ENCODE measurements around the gene LRFN2.

LRFN2 gene

DNA sequence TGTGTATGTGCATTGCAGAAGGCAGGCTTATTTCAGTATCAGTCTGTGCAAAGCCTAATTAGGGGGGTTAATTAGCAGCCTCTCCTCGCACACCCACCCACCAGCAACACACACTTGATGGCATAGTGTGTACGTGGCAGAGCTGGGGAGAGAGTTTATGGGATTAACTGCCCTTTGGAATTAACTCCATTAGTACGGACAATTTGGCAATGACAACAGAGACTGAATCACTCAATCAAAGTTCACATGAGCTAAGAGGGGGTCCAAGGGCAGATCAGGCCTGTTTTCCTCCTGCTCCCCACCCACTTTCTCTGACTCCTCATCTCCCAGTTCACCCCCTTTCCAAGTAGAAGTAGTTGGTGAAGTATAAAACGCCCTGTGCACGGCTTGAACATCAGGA is 69.5 kb downstream of the LRFN2 start:
- DNase-seq (ENCODE audit: low spot score) = no peak

DNA sequence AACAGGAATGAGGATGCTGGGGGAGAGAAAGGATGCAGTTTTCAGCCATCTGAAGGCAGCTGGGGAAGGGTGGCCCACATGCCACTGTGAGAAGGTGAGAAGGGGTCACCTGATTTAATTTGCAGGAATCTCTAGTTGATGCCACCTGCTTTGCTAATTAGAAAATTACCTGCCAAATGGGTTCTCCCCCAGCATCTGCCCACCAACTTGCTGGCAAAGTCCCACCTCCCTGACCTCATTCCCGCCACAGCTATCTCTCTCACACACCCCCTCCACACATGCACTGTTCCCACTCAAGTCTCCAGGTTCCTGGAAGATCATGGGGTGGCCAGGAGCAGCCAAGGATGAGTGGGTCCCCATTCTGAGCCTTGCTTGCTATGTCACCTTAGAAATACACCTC is 70.7 kb downstream of the LRFN2 start:
- no peak for DNase-seq (ENCODE audit: low spot score)

- DNase-seq (ENCODE audit: low spot score) = no peak
These were observed 74.8 kb downstream of the LRFN2 start for GRCh38 chr6:40512340-40512739.

DNA sequence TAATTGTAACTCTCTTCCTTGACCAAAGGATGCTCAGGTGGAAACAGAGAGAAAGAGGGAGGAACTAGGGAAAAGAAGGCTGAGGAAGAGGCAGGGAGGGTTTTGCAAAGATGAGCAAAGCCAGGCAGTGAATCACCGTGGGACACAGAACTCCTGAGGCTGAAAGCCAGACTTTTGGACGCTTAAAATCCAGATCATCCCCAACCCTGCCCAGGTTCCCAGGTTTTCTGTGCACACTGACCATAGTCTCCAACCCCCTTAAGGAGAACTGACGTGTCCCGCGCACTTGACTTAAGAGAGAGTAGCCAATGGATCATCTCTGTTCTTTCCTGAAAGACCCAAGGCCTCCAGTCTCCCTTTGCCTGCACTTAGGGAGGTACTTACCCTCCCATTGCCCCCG is 75.3 kb downstream of the LRFN2 start:
- no peak for DNase-seq (ENCODE audit: low spot score)

GRCh38 chr6:40510442-40510841 is 76.7 kb downstream of the LRFN2 start:
- DNase-seq (ENCODE audit: low spot score) = no peak

DNA sequence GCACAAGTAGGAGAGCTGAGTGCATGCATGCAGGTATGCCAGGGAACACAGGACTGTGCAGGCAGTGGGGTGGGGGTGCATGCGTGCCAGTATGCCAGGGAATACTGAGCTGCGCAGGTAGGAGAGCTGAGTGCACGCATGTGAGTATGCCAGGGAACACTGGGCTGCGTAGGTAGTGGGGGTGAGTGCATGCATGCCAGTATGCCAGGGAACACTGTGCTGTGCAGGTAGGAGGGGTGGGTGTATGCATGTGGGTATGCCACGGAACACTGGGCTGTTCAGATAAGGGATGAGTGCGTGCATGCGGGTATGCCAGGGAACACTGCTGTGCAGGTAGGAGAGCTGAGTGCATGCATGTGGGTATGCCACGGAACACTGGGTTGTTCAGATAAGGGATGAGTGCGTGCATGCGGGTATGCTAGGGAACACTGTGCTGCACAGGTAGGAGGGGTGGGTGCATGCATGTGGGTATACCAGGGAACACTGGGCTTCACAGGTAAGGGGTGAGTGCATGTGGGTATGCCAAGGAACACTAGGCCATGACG is 77.4 kb downstream of the LRFN2 start:
- no peak for DNase-seq (ENCODE audit: low spot score)

DNA sequence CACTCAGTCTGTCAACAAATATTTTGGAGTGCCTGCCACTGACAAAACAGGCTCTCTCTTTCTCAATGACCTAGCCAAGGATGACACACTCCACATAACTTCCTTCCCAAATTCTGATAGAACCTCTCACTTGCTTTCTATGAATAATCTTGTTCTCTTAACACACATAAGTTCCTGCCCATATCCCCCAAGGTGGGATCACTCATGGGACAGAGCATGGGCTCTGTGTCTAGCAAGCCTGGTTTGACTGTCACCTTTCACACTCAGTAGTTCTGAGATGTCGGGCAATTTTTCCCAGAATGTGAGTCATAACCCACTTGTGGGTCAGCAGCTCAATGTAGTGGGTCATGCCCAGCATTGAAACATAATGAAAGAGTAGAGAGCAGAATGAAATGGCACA is 78.1 kb downstream of the LRFN2 start:
- no peak for DNase-seq (ENCODE audit: low spot score)

GRCh38 chr6:40506954-40507353 is 80.2 kb downstream of the LRFN2 start:
- no peak for DNase-seq (ENCODE audit: low spot score)

GRCh38 chr6:40505191-40505810 is 81.9 kb downstream of the LRFN2 start:
- DNase-seq (ENCODE audit: low spot score) = no peak

DNA sequence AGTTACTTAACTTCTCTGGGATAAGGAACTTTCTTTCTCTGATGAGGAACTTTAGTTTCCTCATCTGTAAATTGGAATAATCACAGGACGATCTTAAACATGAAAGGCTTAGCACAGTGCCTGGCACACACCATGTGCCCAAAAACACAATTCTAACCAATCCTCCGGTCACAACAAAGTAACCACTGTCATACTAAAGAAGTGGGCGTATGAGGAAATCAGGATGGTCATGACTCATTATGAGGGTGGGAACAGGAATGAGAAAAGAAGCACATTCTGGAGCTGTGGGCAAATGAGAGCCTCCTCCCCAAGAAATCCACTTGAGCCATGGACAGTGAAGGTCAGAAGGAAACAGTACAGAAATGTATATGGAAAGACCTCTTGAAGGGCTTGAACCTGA is 82.9 kb downstream of the LRFN2 start:
- no peak for DNase-seq (ENCODE audit: low spot score)

DNA sequence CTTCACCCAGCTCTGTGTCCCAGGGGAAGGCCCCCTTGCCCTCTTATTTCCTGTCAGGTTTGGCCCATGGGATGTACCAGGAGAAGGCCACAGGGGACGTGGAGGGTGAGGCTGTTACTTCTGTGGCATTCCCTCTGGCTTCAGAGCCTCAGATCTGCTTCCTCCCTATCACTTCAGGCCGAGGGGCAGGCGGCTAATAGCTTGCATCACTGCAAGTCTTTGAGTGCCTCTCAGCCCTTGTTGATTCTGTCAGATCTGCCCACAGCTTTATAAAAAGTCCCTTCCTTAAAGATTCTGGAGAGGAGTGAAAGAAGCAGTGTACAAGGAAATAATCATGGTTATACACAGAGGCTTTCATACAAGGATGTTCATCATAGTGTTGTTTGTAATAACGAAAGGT is 86.9 kb downstream of the LRFN2 start:
- DNase-seq (ENCODE audit: low spot score) = no peak

DNA sequence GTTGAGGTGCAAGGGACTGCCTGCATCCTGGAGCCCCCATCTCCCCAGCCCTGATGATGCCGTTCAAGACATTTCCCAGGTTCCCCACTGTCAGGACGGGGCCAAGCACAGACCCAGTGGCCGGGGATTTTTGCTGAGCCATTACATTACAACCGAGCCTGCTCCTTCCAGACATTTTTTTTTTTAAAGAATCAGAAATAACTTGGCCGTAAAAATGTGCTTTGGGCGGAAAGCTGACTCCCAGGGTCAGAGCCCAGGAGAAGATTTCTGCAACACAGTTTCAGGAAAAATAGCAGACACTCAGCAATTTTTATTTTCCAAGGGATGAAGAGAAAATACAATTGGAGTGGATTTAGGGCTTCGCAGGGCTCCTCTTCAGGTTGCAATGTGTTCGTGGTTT is 87.9 kb downstream of the LRFN2 start:
- no peak for DNase-seq (ENCODE audit: low spot score)

GRCh38 chr6:40498148-40498547 is 89.0 kb downstream of the LRFN2 start:
- no peak for DNase-seq (ENCODE audit: low spot score)

DNA sequence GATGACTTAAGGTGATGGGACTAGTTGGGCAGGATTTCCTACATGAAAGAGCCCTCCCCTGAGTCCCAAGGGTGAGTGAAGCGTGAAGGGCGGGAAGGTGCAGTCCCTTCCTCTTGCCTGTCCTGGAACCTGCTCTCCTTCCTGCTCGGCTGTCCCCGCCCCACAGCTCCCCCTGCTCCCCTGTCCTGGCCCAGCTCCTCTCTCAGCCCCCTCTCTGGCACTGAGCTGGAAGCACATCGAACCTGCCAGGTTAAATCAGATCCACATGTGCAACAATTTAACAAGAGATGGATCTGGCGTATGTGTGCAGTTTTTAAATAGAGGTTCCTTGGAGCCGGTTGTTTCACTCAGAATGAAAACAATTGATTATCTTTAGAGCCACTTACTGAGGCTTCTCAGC is 95.0 kb downstream of the LRFN2 start:
- DNase-seq (ENCODE audit: low spot score) = no peak

DNA sequence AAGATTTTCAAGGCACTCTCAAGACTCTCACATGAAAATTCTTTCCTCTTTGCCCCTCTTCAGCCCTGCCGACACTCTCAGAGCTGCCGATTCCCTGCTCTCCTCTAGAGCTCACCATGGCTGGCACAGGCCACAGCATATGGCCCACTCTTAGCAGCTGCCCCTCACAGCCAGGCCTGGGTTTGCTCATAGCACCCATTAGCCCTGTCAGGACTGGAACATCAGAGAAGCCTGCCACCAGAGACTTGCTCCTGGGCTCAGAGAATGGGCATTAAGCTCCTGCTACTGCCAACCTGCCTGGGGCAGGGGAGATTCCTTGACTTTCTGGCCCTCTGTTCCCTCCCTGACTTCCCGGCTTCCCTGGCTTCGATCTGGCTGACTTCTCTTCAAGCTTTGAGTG is 96.7 kb downstream of the LRFN2 start:
- no peak for DNase-seq (ENCODE audit: low spot score)

- DNase-seq (ENCODE audit: low spot score) = no peak
These were observed 97.4 kb downstream of the LRFN2 start for GRCh38 chr6:40489798-40490197.

- no peak for DNase-seq (ENCODE audit: low spot score)
These were observed 100.6 kb downstream of the LRFN2 start for GRCh38 chr6:40486576-40486975.

GRCh38 chr6:40485795-40486194 is 101.4 kb downstream of the LRFN2 start:
- DNase-seq (ENCODE audit: low spot score) = no peak

- no peak for DNase-seq (ENCODE audit: low spot score)
These were observed 101.9 kb downstream of the LRFN2 start for GRCh38 chr6:40485300-40485699.

DNA sequence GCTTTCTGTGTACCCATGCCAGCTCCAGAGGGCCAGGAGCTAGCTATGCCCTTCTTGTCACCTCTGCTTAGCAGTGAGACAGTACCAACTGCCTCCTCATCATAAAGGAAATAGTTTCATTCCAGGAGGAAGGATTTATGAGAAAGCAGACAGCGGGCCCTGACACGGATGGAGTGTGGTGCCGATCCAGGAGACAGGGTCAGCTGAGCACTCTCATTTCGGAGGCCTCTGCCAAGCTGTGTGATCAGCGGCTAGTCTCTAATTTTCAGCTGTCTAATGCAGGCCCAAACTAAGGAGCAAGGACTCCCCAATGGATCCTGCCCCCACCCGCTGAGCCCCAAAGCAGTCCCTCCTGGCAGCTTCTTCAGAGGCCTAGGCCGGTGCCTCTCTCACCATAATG is 103.1 kb downstream of the LRFN2 start:
- DNase-seq (ENCODE audit: low spot score) = no peak

- DNase-seq (ENCODE audit: low spot score) = no peak
These were observed 104.6 kb downstream of the LRFN2 start for GRCh38 chr6:40482532-40482931.

DNA sequence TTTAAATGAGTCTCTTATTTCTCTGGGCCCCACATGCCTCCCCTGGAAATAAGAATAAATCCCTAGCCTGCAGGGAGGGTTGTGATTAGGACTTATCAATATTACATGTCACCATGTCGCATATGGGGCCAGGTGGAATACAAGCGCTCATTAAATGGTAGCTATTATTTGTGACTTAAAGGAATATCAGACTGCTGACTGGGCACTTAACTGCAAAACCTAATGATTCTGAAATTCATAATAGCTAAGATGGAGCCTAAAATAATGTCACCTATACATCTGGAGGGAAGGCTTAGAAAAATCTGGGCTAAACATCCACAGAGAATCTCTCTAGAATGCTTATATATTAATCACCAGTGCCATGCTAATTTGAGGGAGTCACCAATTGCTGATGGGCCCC is 106.5 kb downstream of the LRFN2 start:
- no peak for DNase-seq (ENCODE audit: low spot score)

DNA sequence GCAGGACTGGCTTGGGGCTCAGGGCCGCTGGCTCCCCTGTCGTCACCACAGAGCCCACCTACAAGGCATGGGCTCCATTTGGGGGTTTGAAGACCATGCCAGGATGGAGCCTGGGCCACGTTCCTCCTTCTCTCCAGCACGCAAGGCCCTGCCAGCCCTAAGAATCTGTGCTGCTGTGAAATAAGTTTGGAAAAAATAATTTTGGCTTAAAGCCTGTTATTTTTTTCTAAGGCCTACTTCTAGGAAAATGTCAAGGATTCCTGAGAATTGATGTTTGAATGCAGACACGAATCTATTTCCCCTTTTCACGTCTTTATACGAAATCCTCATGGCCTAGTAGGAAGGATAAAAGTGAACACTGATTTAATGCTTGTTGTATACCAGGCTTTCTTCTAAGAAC is 107.5 kb downstream of the LRFN2 start:
- DNase-seq (ENCODE audit: low spot score) = no peak
